Dermis blood vessel endothelial cell (primary cell): ENCODE results near the gene TMEM141. TPM values are rescaled to one million over a fixed set of nuclear protein-coding genes. Genes with fewer than 3 reads are reported as not detected.
"Not testable (repeated sequence)": the region's sequence is repeated elsewhere in the genome, so short reads cannot be mapped to it uniquely, and the experiment has no call there.

Experiments used
- DNase-seq: peaks from one replicate; pipeline ENCODE4 v3.0.0; 2010
- total RNA-seq: library from RNA; depleted of rRNA; stranded (reverse); fragments of >200 nt; gene quantifications from 2 replicates; pipeline ENCODE4 v1.2.3, GENCODE V29; 2014

Gene TMEM141
- total RNA-seq, 1 donor from 2014 or later: 98.5 TPM

GRCh38 chr9:136774416-136775045, 16.6 kb upstream of the TMEM141 start:
- no peak for DNase-seq

- no peak for DNase-seq
Observed at GRCh38 chr9:136775191-136775590, 16.0 kb upstream of the TMEM141 start.

DNA sequence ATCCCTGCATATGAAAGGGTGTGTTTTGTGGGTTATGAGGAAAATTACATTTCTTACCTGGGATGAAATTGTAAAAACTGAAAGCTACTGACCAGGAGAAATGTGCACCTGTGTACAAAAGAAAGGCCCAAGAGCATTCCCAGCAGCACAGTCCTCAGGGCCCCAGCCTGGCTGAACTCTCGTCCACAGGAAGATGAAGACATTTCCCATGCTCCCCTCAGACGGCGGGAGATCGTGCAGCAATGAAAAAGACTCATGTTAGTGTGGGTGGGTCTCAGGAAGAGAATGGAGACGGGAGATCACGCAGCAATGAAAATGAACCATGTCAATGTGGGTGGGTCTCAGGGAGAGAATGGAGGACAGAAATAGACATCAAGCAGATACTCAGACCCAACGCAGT, 14.2 kb upstream of the TMEM141 start:
- no peak for DNase-seq

- no peak for DNase-seq
Observed at GRCh38 chr9:136777359-136777758, 13.8 kb upstream of the TMEM141 start.

DNA sequence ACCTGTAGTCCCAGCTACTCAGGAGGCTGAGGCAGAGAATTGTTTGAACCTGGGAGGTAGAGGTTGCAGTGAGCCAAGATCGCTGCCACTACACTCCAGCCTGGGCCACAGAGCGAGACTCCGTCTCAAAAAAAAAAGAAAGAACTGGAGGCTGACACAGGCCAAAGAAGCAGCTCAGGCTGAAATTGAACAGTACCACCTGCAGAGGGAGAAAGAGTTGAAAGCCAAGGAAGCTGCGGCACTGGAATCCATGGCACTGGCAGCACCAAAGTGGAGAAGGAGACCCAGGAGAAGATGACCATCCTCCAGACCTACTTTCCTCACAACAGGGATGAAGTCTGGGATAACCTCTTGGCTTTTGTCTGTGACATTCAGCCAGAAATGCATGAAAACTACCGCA, 11.3 kb upstream of the TMEM141 start:
- no peak for DNase-seq

DNA sequence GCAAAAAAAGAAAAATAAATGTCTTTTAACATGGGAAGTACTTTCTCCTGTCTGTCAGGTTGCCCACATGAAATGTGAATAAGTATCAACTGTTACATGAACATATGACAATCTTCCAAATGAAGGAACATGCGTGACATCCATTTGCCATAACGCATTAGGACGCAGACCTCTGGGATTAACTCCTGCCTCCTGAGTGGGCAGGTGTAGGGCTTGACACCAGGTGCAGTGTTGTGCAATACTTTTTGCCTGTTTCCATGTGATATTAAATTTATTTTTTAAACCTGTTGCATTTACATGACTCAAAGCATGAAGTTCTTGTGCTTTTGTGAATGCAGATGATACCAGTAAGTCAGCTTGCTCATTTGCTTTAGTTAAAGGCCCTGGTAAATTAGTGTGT, 8.7 kb upstream of the TMEM141 start:
- no peak for DNase-seq

DNA sequence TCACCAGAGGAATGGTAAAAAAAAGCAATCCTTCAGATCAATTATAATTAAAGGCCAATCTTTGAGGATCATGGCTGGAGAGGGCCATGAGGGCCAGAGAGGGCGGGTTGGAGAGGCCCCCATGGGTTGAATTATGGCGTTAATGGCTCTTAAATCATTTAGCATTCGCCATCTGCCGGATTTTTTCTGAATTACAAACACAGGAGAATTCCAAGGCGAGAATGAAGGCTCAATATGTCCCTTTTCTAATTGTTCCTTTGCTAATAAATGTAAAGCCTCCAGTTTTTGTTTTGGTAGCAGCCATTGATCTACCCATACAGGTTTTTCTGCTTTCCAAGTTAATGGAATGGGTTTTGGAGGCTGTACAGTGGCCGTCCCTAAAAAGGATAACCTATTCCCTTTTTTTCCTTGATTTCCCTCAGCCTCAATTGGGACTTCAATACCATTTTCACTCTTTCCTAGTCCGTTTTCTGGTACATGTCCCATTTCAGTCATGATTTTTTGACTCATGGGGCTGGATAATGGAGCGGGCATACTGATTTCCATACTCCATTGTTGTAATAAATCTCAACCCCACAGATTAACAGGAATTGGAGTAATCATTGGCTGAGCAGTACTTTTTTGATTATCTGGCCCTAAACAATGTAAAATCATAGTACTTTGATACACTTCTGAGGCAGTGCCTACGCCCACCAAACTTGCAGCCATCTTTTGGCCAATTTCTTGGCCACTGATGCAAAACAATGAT, 6.7 kb upstream of the TMEM141 start:
- DNase-seq: peak; percentile 59

- no peak for DNase-seq
Observed at GRCh38 chr9:136784997-136785361, 6.2 kb upstream of the TMEM141 start.

DNA sequence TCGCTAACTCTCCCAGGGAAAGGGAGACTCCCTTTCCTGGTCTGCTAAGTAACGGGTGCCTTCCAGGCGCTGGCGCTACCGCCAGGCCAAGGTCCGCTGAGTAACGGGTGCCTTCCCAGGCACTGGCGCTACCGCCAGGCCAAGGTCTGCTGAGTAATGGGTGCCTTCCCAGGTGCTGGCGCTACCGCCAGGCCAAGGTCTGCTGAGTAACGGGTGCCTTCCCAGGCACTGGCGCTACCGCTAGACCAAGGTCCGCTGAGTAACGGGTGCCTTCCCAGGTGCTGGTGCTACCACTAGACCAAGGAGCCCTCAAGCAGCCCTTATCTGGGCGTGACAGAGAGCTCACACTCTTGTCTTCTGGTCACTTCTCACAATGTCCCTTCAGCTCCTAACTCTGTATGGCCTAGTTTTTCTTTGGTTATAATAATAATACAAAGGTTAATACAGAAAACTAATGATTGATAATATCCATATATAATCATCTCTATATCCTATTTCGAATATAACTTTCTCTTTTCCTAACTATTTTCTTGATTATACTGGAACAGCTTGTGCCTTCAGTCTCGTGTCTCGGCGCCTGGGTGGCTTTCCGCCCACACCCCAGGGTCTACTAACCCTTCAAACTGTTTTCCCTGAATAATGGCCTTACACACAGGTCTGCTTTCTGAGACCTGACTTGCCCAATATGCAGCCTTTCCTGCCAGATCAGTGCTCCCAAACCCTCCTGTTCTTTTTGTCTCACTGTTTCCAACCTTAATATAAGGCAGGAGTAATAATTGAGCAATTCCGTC, 5.4 kb upstream of the TMEM141 start:
- DNase-seq: not testable (repeated sequence)

DNA sequence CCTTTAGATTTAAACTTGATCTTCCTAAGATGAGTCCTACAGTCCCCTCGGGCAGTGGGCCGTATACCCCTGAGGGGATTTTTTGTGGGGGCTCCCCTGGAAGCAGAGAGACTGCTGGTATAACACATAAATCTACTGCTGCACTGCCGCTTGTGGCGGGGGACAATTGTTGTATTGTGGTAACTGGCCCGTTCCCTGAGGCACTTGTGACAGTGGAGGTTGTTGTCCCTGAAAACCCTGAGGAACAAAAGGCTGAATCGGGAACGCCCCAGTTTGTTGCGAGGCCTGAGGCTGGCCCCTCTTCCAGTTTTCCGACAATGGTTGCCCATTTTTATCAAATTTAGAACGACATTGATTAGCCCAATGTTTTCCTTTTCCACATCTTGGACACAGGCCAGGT, 4.7 kb upstream of the TMEM141 start:
- no peak for DNase-seq

DNA sequence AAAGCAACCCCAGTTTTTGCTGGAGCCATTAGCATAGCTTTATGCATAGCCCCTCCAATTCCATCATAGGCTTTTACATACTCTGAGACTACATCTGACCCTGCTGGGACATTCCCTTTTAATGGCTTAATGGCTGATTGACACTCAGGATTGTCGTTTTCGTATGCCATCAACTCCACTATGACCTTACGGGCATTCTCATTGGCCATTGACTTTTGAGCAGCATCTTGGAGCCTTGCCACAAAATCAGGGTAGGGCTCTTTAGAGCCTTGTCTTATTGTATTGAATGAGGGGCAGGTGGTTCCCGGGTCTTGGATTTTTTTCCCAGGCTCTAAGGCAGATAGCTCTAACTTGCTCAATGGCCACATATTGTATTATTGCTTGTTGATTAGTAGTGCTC, 4.2 kb upstream of the TMEM141 start:
- not testable (repeated sequence) for DNase-seq

DNA sequence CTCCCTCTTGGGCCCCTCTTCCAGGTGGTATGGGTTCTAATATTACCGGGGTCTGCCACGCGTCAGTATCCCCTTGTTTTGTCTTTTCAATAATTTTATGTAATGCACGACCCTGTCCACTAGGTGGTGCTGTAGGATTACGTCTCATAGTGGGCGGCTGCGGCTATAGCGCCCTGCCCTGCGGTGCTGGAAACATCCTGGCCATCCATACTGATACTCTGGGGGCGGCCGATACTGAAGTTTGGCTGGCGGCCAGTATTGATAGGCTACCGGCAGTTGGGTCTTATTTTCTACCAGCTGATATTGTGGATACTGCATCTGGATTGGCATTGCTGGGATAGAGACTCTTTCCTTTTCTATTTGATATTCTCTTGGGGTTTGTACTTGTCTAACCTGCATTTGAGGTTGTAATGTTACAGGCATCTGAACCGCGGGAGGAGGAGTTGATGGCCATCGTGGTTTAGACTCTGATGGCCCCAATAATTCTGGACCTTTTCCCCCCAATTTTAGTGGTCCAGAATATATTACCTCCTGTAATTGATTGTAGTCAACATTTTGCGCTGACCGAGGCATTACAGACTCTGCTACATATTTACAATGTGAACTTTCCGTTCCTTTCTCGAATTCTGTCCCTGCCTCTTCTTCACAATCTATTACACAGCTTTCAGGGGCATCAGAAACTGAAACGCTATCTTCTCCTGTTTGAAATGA, 3.3 kb upstream of the TMEM141 start:
- peak; percentile 81 for DNase-seq

GRCh38 chr9:136788644-136789522, 2.3 kb upstream of the TMEM141 start:
- DNase-seq: not testable (repeated sequence)

- no peak for DNase-seq
Observed at GRCh38 chr9:136789523-136789937, 1.6 kb upstream of the TMEM141 start.

DNA sequence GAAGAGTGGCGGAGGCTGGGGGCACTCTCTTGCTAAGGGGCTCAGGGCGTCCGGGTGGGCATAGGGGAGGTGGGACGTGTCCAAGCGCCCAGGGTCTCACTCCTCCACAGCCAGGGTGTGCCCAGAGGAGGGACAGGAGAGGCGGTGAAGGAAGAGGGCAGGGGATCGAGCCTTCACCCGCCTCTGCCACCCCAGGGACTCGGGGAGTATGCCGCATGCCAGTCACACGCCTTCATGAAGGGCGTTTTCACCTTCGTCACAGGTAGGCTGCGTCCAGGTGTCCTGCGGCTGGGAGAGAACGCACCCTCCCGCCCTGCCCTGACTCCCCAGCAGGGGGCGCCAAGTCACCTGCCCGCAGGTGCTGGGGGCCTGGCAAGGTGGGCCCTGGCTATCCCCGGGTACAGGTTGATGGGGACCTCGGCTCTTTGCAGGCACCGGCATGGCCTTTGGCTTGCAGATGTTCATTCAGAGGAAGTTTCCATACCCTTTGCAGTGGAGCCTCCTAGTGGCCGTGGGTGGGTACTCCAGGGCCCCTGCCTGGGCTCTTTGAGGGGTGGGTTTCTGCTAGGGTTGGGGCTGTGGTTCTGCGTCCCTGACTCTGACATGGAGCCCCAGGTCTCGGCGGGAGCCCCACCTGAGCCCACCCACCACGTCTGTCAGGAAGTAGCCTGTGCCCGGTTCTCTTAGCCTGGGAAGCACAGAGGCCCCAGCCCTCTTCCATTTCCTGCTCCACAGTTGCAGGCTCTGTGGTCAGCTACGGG, 552 bp downstream of the TMEM141 start:
- DNase-seq: peak; percentile 43

DNA sequence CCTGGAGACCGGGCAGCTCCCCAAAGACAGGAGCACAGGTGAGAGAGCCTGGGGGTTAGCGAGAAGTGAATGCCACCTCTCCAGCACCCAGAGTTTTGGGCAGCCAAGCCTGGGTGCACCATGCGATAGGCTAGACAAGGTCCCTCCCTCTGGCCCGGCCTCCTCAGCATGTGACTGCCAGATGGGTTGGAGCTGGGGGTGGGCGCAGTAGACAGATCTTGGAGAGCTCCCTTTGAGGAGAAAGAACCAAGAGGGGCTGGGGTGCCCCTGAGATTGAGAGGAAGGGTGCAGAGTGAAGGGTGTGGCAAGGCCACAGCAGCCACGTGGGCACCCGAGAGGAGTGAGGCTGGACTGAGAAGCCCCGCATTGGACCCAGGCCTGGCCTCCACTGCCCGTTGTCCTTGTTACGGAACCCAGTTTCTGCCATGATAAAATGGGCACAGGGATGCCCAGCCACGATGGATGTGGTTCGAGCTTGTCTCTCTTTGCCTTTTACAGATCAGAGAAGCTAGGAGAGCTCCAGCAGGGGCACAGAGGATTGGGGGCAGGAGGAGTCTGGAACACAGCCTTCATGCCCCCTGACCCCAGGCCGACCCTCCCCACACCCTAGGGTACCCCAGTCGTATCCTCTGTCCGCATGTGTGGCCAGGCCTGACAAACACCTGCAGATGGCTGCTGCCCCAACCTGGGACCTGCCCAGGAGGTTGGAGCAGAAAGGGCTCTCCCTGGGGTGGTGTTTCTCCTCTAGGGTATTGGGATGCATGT, 1.4 kb downstream of the TMEM141 start:
- DNase-seq: no peak

DNA sequence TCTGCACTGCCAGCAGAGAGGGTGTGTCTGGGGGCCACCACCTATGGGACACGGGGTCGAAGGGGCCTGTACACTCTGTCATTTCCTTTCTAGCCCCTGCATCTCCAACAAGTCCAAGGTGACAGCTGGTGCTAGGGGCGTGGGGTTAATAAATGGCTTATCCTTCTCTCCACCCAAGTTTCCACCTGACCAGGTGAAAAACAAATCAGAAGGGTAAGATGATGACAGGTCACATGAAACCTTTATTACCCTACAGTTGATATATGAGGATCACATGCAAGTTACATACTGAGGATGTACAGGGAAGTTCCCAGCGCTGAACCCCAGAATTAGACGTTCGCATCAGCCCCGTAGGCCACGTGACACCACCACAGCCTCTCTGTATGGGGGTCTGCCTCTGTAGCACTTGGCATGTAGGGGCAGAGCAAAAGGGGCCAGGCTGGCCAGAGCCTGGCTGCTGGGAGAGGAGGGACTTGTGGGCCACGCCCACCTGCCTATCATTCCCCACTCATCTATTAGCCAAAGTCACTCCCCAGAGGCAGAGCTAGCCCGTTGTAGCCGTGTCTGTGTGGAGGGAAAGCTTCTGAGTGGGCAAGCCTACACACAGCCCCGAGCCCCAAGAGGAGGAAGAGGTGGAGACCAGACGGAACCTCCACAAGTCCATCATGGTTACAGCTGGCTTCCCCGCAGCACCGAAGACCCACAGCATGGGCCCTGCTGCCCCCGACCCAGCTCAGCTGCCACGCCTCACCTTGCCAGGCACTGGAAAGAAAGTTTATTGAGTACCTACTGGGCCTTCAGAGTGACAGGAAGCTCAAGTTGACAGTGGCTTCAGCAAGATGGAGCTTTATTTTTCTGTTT, 2.2 kb downstream of the TMEM141 start:
- DNase-seq: no peak

- no peak for DNase-seq
Observed at GRCh38 chr9:136794281-136794999, 3.3 kb downstream of the TMEM141 start.

- no peak for DNase-seq
Observed at GRCh38 chr9:136795000-136795348, 3.8 kb downstream of the TMEM141 start.
